HG02885 (cell line): Measurements from ENCODE around the gene SMIM28.
"Not testable (repeated sequence)": the region's sequence is repeated elsewhere in the genome, so short reads cannot be mapped to it uniquely, and the experiment has no call there.

Source experiments
- ATAC-seq: cut with Tn5 transposase; IDR thresholded peaks from one replicate; pipeline ENCODE4 v1.9.1; 2021; ENCODE audit warnings: mild to moderate bottlenecking; ENCODE audit not compliant: unreplicated experiment, poor library complexity

The SMIM28 gene

GRCh38 chr6:138403801-138404665 is 26.3 kb downstream of the SMIM28 start, which contains the start of gene HEBP2:
Gene HEBP2, plus strand, starts transcription at chr6:138404223. Its CDS starts 273 bp downstream, at chr6:138404496.
- peak; percentile 91 for ATAC-seq

GRCh38 chr6:138404666-138405337 is 27.1 kb downstream of the SMIM28 start:
- ATAC-seq, result no peak

- no peak for ATAC-seq
Observed at GRCh38 chr6:138405816-138406413, 28.2 kb downstream of the SMIM28 start.

GRCh38 chr6:138406443-138406842 is 28.7 kb downstream of the SMIM28 start:
- no peak for ATAC-seq

- no peak for ATAC-seq
Observed at GRCh38 chr6:138410048-138410735, 32.5 kb downstream of the SMIM28 start.

- ATAC-seq, result peak; percentile 83
Observed at GRCh38 chr6:138410972-138411880, 33.5 kb downstream of the SMIM28 start.

GRCh38 chr6:138415125-138415524 is 37.4 kb downstream of the SMIM28 start:
- ATAC-seq, result no peak

GRCh38 chr6:138416206-138416605 is 38.5 kb downstream of the SMIM28 start:
- ATAC-seq, result no peak

GRCh38 chr6:138417493-138418117 is 39.9 kb downstream of the SMIM28 start:
- ATAC-seq, result no peak

GRCh38 chr6:138418118-138418742 is 40.5 kb downstream of the SMIM28 start:
- no peak for ATAC-seq

- ATAC-seq, result no peak
Observed at GRCh38 chr6:138419766-138420165, 42.1 kb downstream of the SMIM28 start.

GRCh38 chr6:138420356-138420755 is 42.7 kb downstream of the SMIM28 start:
- no peak for ATAC-seq

- ATAC-seq, result no peak
Observed at GRCh38 chr6:138421089-138421488, 43.4 kb downstream of the SMIM28 start.

- ATAC-seq, result no peak
Observed at GRCh38 chr6:138421608-138422007, 43.9 kb downstream of the SMIM28 start.

GRCh38 chr6:138422861-138423260 is 45.2 kb downstream of the SMIM28 start:
- ATAC-seq, result no peak

GRCh38 chr6:138424004-138424904 is 46.5 kb downstream of the SMIM28 start:
- no peak for ATAC-seq

GRCh38 chr6:138425256-138425655 is 47.6 kb downstream of the SMIM28 start:
- ATAC-seq, result not testable (repeated sequence)
